IMR-90 (cell line): ENCODE measurements around the gene HSFX2.

Experiments
- BHLHE40 ChIP-seq: fragments of 150-350 bp; IDR thresholded peaks from 2 replicates; pipeline ENCODE4 v1.6.1; 2016; ENCODE audit warnings: mild to moderate bottlenecking, low read depth, low read length
- CEBPB ChIP-seq: IDR thresholded peaks from 2 replicates; pipeline ENCODE4 v1.6.1; 2012; ENCODE audit warnings: low read depth, low read length, improper control_type of control experiment
- CHD1 ChIP-seq: IDR thresholded peaks from 2 replicates; pipeline ENCODE4 v1.6.1; 2012; ENCODE audit warnings: low read depth, low read length, improper control_type of control experiment
- CTCF ChIP-seq: conservative IDR thresholded peaks from 2 replicates; pipeline ENCODE4 v1.5.1; 2012; ENCODE audit warnings: mild to moderate bottlenecking, low read depth, low read length, improper control_type of control experiment
- FOS ChIP-seq: fragments of 150-350 bp; IDR thresholded peaks from 2 replicates; pipeline ENCODE4 v1.6.1; 2016; ENCODE audit warnings: low read depth, low read length
- MAZ ChIP-seq: IDR thresholded peaks from 2 replicates; pipeline ENCODE4 v1.6.1; 2012; ENCODE audit warnings: low read depth, mild to moderate bottlenecking, low read length, improper control_type of control experiment, moderate library complexity, borderline replicate concordance
- MXI1 ChIP-seq: IDR thresholded peaks from 2 replicates; pipeline ENCODE4 v1.6.1; 2012; ENCODE audit warnings: low read depth, mild to moderate bottlenecking, low read length, moderate library complexity, borderline replicate concordance
- NFE2L2 ChIP-seq: fragments of 150-350 bp; IDR thresholded peaks from 2 replicates; pipeline ENCODE4 v1.6.1; 2016; ENCODE audit warnings: low read depth, mild to moderate bottlenecking, low read length
- POLR2A ChIP-seq: IDR thresholded peaks from 2 replicates; pipeline ENCODE4 v1.6.1; 2012; ENCODE audit warnings: mild to moderate bottlenecking, low read depth, low read length
- RAD21 ChIP-seq: IDR thresholded peaks from 2 replicates; pipeline ENCODE4 v1.6.1; 2012; ENCODE audit warnings: low read length, improper control_type of control experiment
- RCOR1 ChIP-seq: IDR thresholded peaks from 2 replicates; pipeline ENCODE4 v1.6.1; 2012; ENCODE audit warnings: mild to moderate bottlenecking, low read length, improper control_type of control experiment; ENCODE audit not compliant: insufficient replicate concordance
- RFX5 ChIP-seq: IDR thresholded peaks from 2 replicates; pipeline ENCODE4 v1.8.0; 2012; ENCODE audit warnings: low read depth, mild to moderate bottlenecking, low read length, moderate library complexity
- SMC3 ChIP-seq: fragments of 150-350 bp; IDR thresholded peaks from 2 replicates; pipeline ENCODE4 v1.6.1; 2016; ENCODE audit warnings: low read depth, mild to moderate bottlenecking, antibody characterized with exemption, low read length, moderate library complexity
- USF2 ChIP-seq: fragments of 150-350 bp; IDR thresholded peaks from 2 replicates; pipeline ENCODE4 v1.6.1; 2017; ENCODE audit warnings: mild to moderate bottlenecking, antibody characterized with exemption, low read length, low read depth

- TF ChIP-seq CEBPB (no peak), CTCF (no peak), POLR2A (no peak), NFE2L2 (no peak), RFX5 (no peak), MAZ (peak; percentile 63; the same call in 1 of the 2 replicates), BHLHE40 (peak; percentile 58; the same call in 1 of the 2 replicates), USF2 (no peak), CHD1 (no peak), FOS (no peak), RCOR1 (no peak), RAD21 (no peak), SMC3 (no peak), MXI1 (no peak)
These were observed 36.4 kb upstream of the HSFX2 start, which contains the start of gene TMEM185A for GRCh38 chrX:149631234-149632165.
